Measurements from ENCODE around the gene CACNA1I.

GRCh38 chr22:39683639-39684038, 113.1 kb downstream of the CACNA1I start:
- TF ChIP-seq CTCF (conservative IDR thresholded peaks at IDR 0.05 in 1 of 2, IDR thresholded peaks at IDR 0.05 in 1 of 2; ENCODE audit: extremely low read depth in 1 of 2, insufficient read depth in 1 of 2, low read depth in 1 of 2, low read length in 2 of 2) (no peak), EZH2 (IDR thresholded peaks at IDR 0.05; ENCODE audit: borderline replicate concordance, low read length) (no peak)

Data from mammary epithelial cell (primary cell).